Measurements from ENCODE around the gene GMCL1. TPM values are rescaled to one million over a fixed set of nuclear protein-coding genes. Genes with fewer than 3 reads are reported as not detected.
"Not testable (repeated sequence)": the region's sequence is repeated elsewhere in the genome, so short reads cannot be mapped to it uniquely, and the experiment has no call there.

The GMCL1 gene
- total RNA-seq, 1 experiment from 2014 or later = 12.7 TPM

DNA sequence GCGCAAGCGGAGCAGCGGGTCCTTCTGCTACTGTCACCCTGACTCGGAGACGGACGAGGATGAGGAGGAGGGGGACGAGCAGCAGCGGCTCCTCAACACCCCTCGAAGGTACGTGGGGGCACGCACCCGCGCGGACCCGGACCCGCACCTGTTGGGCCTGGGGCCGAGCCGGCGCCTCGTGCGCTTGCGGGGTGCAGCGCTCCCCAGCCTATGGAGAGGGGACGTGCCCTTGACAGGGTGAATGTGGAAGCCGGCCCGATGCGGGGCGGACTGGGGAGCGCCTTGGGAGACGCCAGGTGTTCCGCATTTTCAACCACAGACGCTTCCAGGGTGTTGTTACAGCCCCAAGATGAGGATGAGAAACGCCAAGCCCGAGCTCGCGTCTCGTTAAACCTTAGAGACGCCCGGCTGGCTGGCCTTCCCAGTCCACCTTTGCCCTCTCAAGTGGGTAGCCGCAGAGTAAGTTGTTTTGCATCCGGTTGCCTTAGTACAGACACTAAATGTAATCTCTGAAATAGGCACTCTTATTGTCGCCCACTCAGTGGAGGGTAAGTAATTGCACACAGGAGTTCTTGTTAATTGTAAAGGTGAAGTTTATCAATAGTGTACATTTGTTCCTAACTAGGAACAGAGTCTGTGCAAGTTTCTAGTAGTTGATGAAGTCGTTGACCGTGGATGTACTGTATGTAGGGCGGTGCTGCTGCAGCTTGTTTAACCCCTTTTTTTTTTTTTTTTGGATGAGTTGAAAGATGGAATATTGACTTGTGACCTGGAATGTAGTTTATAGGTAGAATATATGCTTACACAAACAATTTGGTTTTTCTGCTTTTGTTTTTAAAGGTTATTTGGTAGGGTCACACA lies 815 bp downstream of the GMCL1 start:
- intact Hi-C loops (cut with micrococcal nuclease) = no loop called here
- POLR2A ChIA-PET (ENCODE audit: unreplicated experiment) = no interaction called here

DNA sequence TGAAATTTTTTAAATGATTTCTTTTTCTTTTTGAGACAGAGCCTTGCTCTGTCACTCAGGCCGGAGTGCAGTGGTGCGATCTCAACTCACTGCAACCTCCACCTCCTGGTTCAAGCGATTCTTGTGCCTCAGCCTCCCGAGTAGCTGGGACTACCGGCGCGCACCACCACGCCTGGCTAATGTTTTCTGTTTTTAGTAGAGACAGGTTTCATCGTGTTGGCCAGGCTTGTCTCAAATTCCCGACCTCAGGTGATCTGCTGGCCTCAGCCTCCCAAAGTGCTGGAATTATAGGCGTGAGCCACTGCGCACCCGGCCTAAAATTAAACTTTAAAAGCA lies 1.4 kb downstream of the GMCL1 start:
- peak overlapping the region; percentile 82 for H3K4me2 ChIP-seq (ENCODE audit: low read length)
- peak overlapping the region; percentile 94 for H3K4me3 ChIP-seq (ENCODE audit: low read length)
- intact Hi-C loops (cut with micrococcal nuclease); BruUV-seq (replicated peaks); H2AFZ ChIP-seq (ENCODE audit: low read length); H3F3A ChIP-seq (ENCODE audit: low read length, unreplicated experiment); ATAC-seq; H4K20me1 ChIP-seq (ENCODE audit: low read length); H3K9me2 ChIP-seq (replicated peaks; ENCODE audit: low read length); H3K9me3 ChIP-seq (ENCODE audit: low read length); DNase-seq; CTCF ChIA-PET; POLR2A ChIA-PET (ENCODE audit: unreplicated experiment); H3K27ac ChIP-seq (ENCODE audit: low read length); H3K36me3 ChIP-seq (ENCODE audit: low read depth, low read length); H3K27me3 ChIP-seq (ENCODE audit: low read length): not testable (repeated sequence)
- peaks cover 28% of the 10 kb centered on the region for H3K4me1 ChIP-seq (ENCODE audit: insufficient read depth, low read length)
- H3K79me2 ChIP-seq (ENCODE audit: low read length) = peaks cover 64% of the 10 kb centered on the region
- H3K9ac ChIP-seq (ENCODE audit: low read length) = peak overlapping the region; percentile 77; the same call in 1 of the 2 replicates

More for the DNA sequence above, 815 bp downstream of the GMCL1 start:
- Histone ChIP-seq H3K9me2 (replicated peaks; ENCODE audit: low read length) (no peaks in the 10 kb centered on the region), H3K79me2 (ENCODE audit: low read length) (peaks cover 58% of the 10 kb centered on the region), H3K36me3 (ENCODE audit: low read depth, low read length) (no peaks in the 10 kb centered on the region), H3K9me3 (ENCODE audit: low read length) (no peaks in the 10 kb centered on the region), H4K20me1 (ENCODE audit: low read length) (no peaks in the 10 kb centered on the region), H3K4me2 (ENCODE audit: low read length) (peak overlapping the region; percentile 82), H3F3A (ENCODE audit: low read length, unreplicated experiment) (no peaks in the 10 kb centered on the region), H3K4me1 (ENCODE audit: insufficient read depth, low read length) (peaks cover 28% of the 10 kb centered on the region), H3K27me3 (ENCODE audit: low read length) (no peaks in the 10 kb centered on the region), H3K9ac (ENCODE audit: low read length) (peak overlapping the region; percentile 77), H2AFZ (ENCODE audit: low read length) (peak overlapping the region; percentile 91), H3K4me3 (ENCODE audit: low read length) (peak overlapping the region; percentile 94), H3K27ac (ENCODE audit: low read length) (no peak overlapping the region)
- DNase-seq (peak; percentile 44), ATAC-seq (peak; percentile 27)
- TF ChIP-seq EZH2phosphoT487 (IDR thresholded peaks at IDR 0.05; ENCODE audit: borderline replicate concordance, low read length) (no peak), CTCF (conservative IDR thresholded peaks at IDR 0.05; ENCODE audit: low read depth, low read length) (no peak), EZH2 (IDR thresholded peaks at IDR 0.05; ENCODE audit: low read length, unreplicated experiment) (no peak)
- CTCF ChIA-PET = interaction anchor here (0.6 kb wide), 1 partner anchor 232 kb away, joined by 4 read pairs; no protein-coding TSS in a partner anchor
- BruUV-seq (replicated peaks) = no TSS peak

GRCh38 chr2:69831354-69831905 lies 2.0 kb downstream of the GMCL1 start:
- Histone ChIP-seq H3K4me1 (ENCODE audit: insufficient read depth, low read length) (peaks cover 28% of the 10 kb centered on the region), H3K4me2 (ENCODE audit: low read length) (peak overlapping the region; percentile 82), H3K27ac (ENCODE audit: low read length) (no peak overlapping the region), H3K9ac (ENCODE audit: low read length) (peak overlapping the region; percentile 77; the same call in 1 of the 2 replicates), H3K36me3 (ENCODE audit: low read depth, low read length) (no peaks in the 10 kb centered on the region), H3K4me3 (ENCODE audit: low read length) (peak overlapping the region; percentile 94), H3K9me3 (ENCODE audit: low read length) (no peaks in the 10 kb centered on the region), H3K79me2 (ENCODE audit: low read length) (peaks cover 69% of the 10 kb centered on the region), H3K27me3 (ENCODE audit: low read length) (no peaks in the 10 kb centered on the region), H3K9me2 (replicated peaks; ENCODE audit: low read length) (no peaks in the 10 kb centered on the region), H3F3A (ENCODE audit: low read length, unreplicated experiment) (no peaks in the 10 kb centered on the region), H2AFZ (ENCODE audit: low read length) (no peak overlapping the region), H4K20me1 (ENCODE audit: low read length) (no peaks in the 10 kb centered on the region)
- TF ChIP-seq EZH2 (IDR thresholded peaks at IDR 0.05; ENCODE audit: low read length, unreplicated experiment) (no peak), CTCF (conservative IDR thresholded peaks at IDR 0.05; ENCODE audit: low read depth, low read length) (no peak), EZH2phosphoT487 (IDR thresholded peaks at IDR 0.05; ENCODE audit: borderline replicate concordance, low read length) (no peak)
- no peak for ATAC-seq
- no TSS peak for BruUV-seq (replicated peaks)
- ChIA-PET POLR2A (ENCODE audit: unreplicated experiment) (no interaction called here), CTCF (no interaction called here)
- intact Hi-C loops (cut with micrococcal nuclease) = no loop called here
- no peak for DNase-seq
